ENCODE measurements around the gene LRRFIP1. TPM values are rescaled to one million over a fixed set of nuclear protein-coding genes. Genes with fewer than 3 reads are reported as not detected.

The LRRFIP1 gene
- total and polyA plus RNA-seq, 9 of the 15 experiments (the other 6 are each of a cell fraction or from before 2014, with no cell fraction given): 13.1 to 45.2 (median 31.3) TPM

DNA sequence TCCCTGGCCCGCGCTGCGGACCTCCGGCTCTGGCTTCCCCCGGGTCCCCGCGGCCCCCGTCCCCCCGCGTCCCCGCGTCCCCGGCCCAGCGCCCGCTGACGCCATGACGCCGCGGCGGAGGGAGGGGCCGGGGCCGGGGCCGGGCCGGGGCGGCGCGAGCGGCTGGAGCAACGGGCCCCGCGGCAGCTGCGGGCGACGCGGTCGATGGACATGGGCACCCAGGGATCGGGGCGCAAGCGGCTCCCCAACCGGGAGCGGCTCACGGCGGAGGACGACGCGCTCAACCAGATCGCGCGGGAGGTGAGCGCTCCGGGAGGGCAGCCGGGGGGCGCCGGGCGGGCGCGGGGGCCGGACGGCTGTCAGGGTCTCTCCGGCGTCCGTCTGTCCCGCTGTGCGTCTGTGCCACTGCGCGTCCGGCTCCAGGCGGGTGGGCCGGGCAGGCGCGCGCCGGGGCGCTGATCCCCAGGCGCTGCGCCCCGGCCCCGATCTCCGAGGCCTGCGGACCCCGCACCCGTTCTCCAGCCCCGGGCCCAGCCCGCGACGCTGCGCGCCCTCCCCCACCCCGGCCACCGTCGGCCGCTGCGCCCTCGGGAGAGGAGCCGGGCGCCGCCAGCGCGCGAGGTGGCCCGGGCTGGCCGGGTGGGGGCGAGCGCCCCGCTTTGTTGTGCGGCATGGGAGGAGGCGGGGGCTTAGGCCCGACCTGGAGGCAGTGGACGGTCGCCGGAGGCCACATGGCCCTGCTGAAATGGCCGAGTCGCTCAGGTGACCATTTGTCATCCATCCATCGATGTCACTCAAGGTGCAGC is at the start of gene LRRFIP1 (continued):
- no peak for TF ChIP-seq VEZF1 (CRISPR knock-in tag; IDR thresholded peaks at IDR 0.05)

- no peaks in the 10 kb centered on the region for H3K9me1 ChIP-seq (ENCODE audit: control insufficient read depth, insufficient read depth, low read length)
- no TSS peak for BruUV-seq (replicated peaks)
- H3K9me3 ChIP-seq (replicated peaks; ENCODE audit: control insufficient read depth, insufficient read depth, low read depth, low read length): no peaks in the 10 kb centered on the region
- POLR2A ChIA-PET: no interaction called here
- no peak overlapping the region for H2AFZ ChIP-seq (ENCODE audit: low read depth, low read length)
- H3K27ac ChIP-seq (ENCODE audit: extremely low read depth, low read depth, low read length): no peak overlapping the region
- intact Hi-C loops (cut with micrococcal nuclease): no loop called here
- H3K36me3 ChIP-seq (ENCODE audit: control insufficient read depth, insufficient read depth, low read length): no peaks in the 10 kb centered on the region
- no peak overlapping the region for H3K4me3 ChIP-seq
- ATAC-seq: no peak
- no peaks in the 10 kb centered on the region for H4K20me1 ChIP-seq (replicated peaks; ENCODE audit: control insufficient read depth, insufficient read depth, low read length)
- no peak overlapping the region for H3K4me2 ChIP-seq (ENCODE audit: insufficient read depth, low read length)
- peaks cover 4 to 68% of the 10 kb centered on the region in 2 experiments; a peak in 3 of 5 replicates for H3K27me3 ChIP-seq (ENCODE audit: control insufficient read depth in 2 of 2, insufficient read depth in 2 of 2, low read length in 2 of 2)
- CTCF ChIA-PET (ENCODE audit: low intra/inter-chr PET ratio): no interaction called here
- WGBS (ENCODE audit: insufficient coverage, low coverage, missing lambda C conversion rate): 1% methylated on average over 25 of the region's 26 CpGs
- in situ Hi-C loops (cut with MboI): loop anchor here (10.0 kb wide), 1 partner anchor 423 kb away; no protein-coding TSS in a partner anchor
- no peak overlapping the region for H3K9ac ChIP-seq (ENCODE audit: insufficient read depth in 1 of 2, low read depth in 2 of 2, low read length in 2 of 2)
- no peak for FAIRE-seq
- H3K4me1 ChIP-seq (replicated peaks in 1 of 2; ENCODE audit: control insufficient read depth in 2 of 2, insufficient read depth in 2 of 2, low read length in 2 of 2): peaks cover 0 to 5% of the 10 kb centered on the region in 2 experiments; a peak in 1 of 5 replicates
- no peak for DNase-seq (ENCODE audit: extremely low read depth in 1 of 4, low spot score in 3 of 4)
- H3K79me2 ChIP-seq (ENCODE audit: control insufficient read depth, insufficient read depth, low read length): no peaks in the 10 kb centered on the region
- TF ChIP-seq ELF4 (CRISPR knock-in tag; IDR thresholded peaks at IDR 0.05): no peak
- TF ChIP-seq, protein P1, sequence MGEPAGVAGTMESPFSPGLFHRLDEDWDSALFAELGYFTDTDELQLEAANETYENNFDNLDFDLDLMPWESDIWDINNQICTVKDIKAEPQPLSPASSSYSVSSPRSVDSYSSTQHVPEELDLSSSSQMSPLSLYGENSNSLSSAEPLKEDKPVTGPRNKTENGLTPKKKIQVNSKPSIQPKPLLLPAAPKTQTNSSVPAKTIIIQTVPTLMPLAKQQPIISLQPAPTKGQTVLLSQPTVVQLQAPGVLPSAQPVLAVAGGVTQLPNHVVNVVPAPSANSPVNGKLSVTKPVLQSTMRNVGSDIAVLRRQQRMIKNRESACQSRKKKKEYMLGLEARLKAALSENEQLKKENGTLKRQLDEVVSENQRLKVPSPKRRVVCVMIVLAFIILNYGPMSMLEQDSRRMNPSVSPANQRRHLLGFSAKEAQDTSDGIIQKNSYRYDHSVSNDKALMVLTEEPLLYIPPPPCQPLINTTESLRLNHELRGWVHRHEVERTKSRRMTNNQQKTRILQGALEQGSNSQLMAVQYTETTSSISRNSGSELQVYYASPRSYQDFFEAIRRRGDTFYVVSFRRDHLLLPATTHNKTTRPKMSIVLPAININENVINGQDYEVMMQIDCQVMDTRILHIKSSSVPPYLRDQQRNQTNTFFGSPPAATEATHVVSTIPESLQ (CRISPR knock-in tag; IDR thresholded peaks at IDR 0.05): no peak
- no peak for TF ChIP-seq KLF13 (tag; IDR thresholded peaks at IDR 0.05; ENCODE audit: borderline replicate concordance, low read depth)
- no peak for TF ChIP-seq CTCF (IDR thresholded peaks at IDR 0.05 in 2 of 3, conservative IDR thresholded peaks at IDR 0.05 in 1 of 3; ENCODE audit: insufficient read depth in 2 of 3, low read depth in 1 of 3, low read length in 3 of 3)
- no peak for TF ChIP-seq ZNF311 (CRISPR knock-in tag; IDR thresholded peaks at IDR 0.05)
- no peak for TF ChIP-seq COPS2 (conservative IDR thresholded peaks at IDR 0.05)
- no peak for TF ChIP-seq TRIM24 (IDR thresholded peaks at IDR 0.05)
- TF ChIP-seq MAFF (IDR thresholded peaks at IDR 0.05; ENCODE audit: low read length): no peak
- TF ChIP-seq MEF2D (tag; conservative IDR thresholded peaks at IDR 0.05; ENCODE audit: low read depth): no peak
- TF ChIP-seq, protein P2, sequence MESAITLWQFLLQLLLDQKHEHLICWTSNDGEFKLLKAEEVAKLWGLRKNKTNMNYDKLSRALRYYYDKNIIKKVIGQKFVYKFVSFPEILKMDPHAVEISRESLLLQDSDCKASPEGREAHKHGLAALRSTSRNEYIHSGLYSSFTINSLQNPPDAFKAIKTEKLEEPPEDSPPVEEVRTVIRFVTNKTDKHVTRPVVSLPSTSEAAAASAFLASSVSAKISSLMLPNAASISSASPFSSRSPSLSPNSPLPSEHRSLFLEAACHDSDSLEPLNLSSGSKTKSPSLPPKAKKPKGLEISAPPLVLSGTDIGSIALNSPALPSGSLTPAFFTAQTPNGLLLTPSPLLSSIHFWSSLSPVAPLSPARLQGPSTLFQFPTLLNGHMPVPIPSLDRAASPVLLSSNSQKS (CRISPR knock-in tag; IDR thresholded peaks at IDR 0.05): no peak
Measured at GRCh38 chr2:237577956-237578870, 49.2 kb upstream of the LRRFIP1 start.

Measured in K562 (cell line).